H9 (cell line): ENCODE measurements around the gene GNPTAB. TPM values are rescaled to one million over a fixed set of nuclear protein-coding genes. Genes with fewer than 3 reads are reported as not detected.

Experiments
- DNase-seq: peaks from one replicate; pipeline ENCODE4 v3.0.0-alpha.2; 2017
- H2AFZ ChIP-seq: one replicate; pipeline ENCODE4 v1.6.1; 2013; ENCODE audit warnings: mild to moderate bottlenecking, low read length, control low read depth, moderate library complexity
- H2AK5ac ChIP-seq: 2 replicates; pipeline ENCODE4 v1.6.1; 2013; ENCODE audit warnings: low read length, control low read depth, mixed read lengths; ENCODE audit not compliant: insufficient read length
- H2BK120ac ChIP-seq: one replicate; pipeline ENCODE4 v1.6.1; 2013; ENCODE audit warnings: low read depth, mild to moderate bottlenecking, low read length, control low read depth, inconsistent platforms; ENCODE audit not compliant: poor library complexity, severe bottlenecking
- H2BK12ac ChIP-seq: 2 replicates; pipeline ENCODE4 v1.6.1; 2013; ENCODE audit warnings: low read length, control low read depth, mixed read lengths, low read depth; ENCODE audit not compliant: insufficient read length
- H2BK15ac ChIP-seq: 2 replicates; pipeline ENCODE4 v1.6.1; 2013; ENCODE audit warnings: low read depth, low read length, control low read depth
- H2BK20ac ChIP-seq: one replicate; pipeline ENCODE4 v1.6.1; 2013; ENCODE audit warnings: low read depth, mild to moderate bottlenecking, low read length, control low read depth, inconsistent platforms; ENCODE audit not compliant: poor library complexity, severe bottlenecking
- H2BK5ac ChIP-seq: 2 replicates; pipeline ENCODE4 v1.6.1; 2013; ENCODE audit warnings: low read length, control low read depth, mixed read lengths; ENCODE audit not compliant: insufficient read length
- H3K14ac ChIP-seq: 2 replicates; pipeline ENCODE4 v1.6.1; 2013; ENCODE audit warnings: low read length, control low read depth; ENCODE audit not compliant: insufficient read depth
- H3K18ac ChIP-seq: 2 replicates; pipeline ENCODE4 v1.6.1; 2013; ENCODE audit warnings: low read depth, mild to moderate bottlenecking, mixed read lengths, low read length, control low read depth; ENCODE audit not compliant: insufficient read length
- H3K23ac ChIP-seq: 2 replicates; pipeline ENCODE4 v1.6.1; 2013; ENCODE audit warnings: low read length, control low read depth, mixed read lengths, low read depth; ENCODE audit not compliant: insufficient read length
- H3K23me2 ChIP-seq: 2 replicates; pipeline ENCODE4 v1.6.1; 2013; ENCODE audit warnings: low read depth, mild to moderate bottlenecking, mixed read lengths, low read length, control low read depth; ENCODE audit not compliant: insufficient read length, poor library complexity, severe bottlenecking
- H3K27ac ChIP-seq: 2 replicates; pipeline ENCODE4 v1.5.1; 2013; ENCODE audit warnings: low read length, control low read depth, mixed read lengths, low read depth; ENCODE audit not compliant: insufficient read length
- H3K27me3 ChIP-seq: 2 replicates; pipeline ENCODE4 v1.6.1; 2013; ENCODE audit warnings: low read length, control low read depth, inconsistent platforms; ENCODE audit not compliant: insufficient read depth
- H3K4ac ChIP-seq: 2 replicates; pipeline ENCODE4 v1.6.1; 2013; ENCODE audit warnings: low read depth, mild to moderate bottlenecking, control low read depth, inconsistent platforms, low read length, moderate library complexity
- H3K4me1 ChIP-seq: 2 replicates; pipeline ENCODE4 v1.6.1; 2013; ENCODE audit warnings: low read length, control low read depth, inconsistent platforms; ENCODE audit not compliant: insufficient read depth
- H3K4me2 ChIP-seq: 2 replicates; pipeline ENCODE4 v1.6.1; 2013; ENCODE audit warnings: low read length, control low read depth, mixed read lengths; ENCODE audit not compliant: insufficient read length, insufficient read depth
- H3K56ac ChIP-seq: 2 replicates; pipeline ENCODE4 v1.6.1; 2013; ENCODE audit warnings: low read depth, mild to moderate bottlenecking, mixed read lengths, low read length, control low read depth; ENCODE audit not compliant: insufficient read length
- H3K79me1 ChIP-seq: 2 replicates; pipeline ENCODE4 v1.6.1; 2013; ENCODE audit warnings: low read depth, mild to moderate bottlenecking, moderate library complexity, low read length, control low read depth, inconsistent platforms; ENCODE audit not compliant: insufficient read depth, poor library complexity, severe bottlenecking
- H3K79me2 ChIP-seq: 2 replicates; pipeline ENCODE4 v1.6.1; 2013; ENCODE audit warnings: low read length, control low read depth, inconsistent platforms; ENCODE audit not compliant: insufficient read depth
- H3K9ac ChIP-seq: 2 replicates; pipeline ENCODE4 v1.6.1; 2013; ENCODE audit warnings: low read length, control low read depth, mixed read lengths; ENCODE audit not compliant: insufficient read length; ENCODE audit errors: extremely low read depth
- H3K9me3 ChIP-seq: one replicate; pipeline ENCODE4 v1.6.1; 2013; ENCODE audit warnings: low read depth, low read length, inconsistent platforms; ENCODE audit not compliant: control insufficient read depth
- H3T11ph ChIP-seq: one replicate; pipeline ENCODE4 v1.6.1; 2013; ENCODE audit warnings: mild to moderate bottlenecking, low read length, control low read depth, inconsistent platforms
- H4K20me1 ChIP-seq: one replicate; pipeline ENCODE4 v1.6.1; 2013; ENCODE audit not compliant: control insufficient read depth, insufficient read length, insufficient read depth
- H4K5ac ChIP-seq: 2 replicates; pipeline ENCODE4 v1.6.1; 2013; ENCODE audit warnings: low read depth, mild to moderate bottlenecking, mixed read lengths, low read length, control low read depth; ENCODE audit not compliant: insufficient read length
- H4K8ac ChIP-seq: replicated peaks from 2 replicates; pipeline ENCODE4 v1.6.1; 2013; ENCODE audit warnings: low read length, control low read depth, mixed read lengths, low read depth; ENCODE audit not compliant: insufficient read length
- H4K91ac ChIP-seq: 2 replicates; pipeline ENCODE4 v1.6.1; 2013; ENCODE audit warnings: low read depth, mild to moderate bottlenecking, moderate library complexity, mixed read lengths, low read length, control low read depth; ENCODE audit not compliant: insufficient read length
- H3K27ac Mint-ChIP-seq, 3 experiments: 2 replicates in 2 of 3; 3 replicates in 1 of 3; pipeline ENCODE4 v1.8.0; 2020 to 2021; ENCODE audit warnings: mixed read lengths in 3 of 3, mild to moderate bottlenecking in 1 of 3, moderate library complexity in 1 of 3
- H3K27me3 Mint-ChIP-seq: 2 replicates; pipeline ENCODE4 v1.8.0; 2021; ENCODE audit warnings: low read depth, mild to moderate bottlenecking, moderate library complexity, mixed read lengths
- H3K36me3 Mint-ChIP-seq, 3 experiments: 2 replicates in 2 of 3; 3 replicates in 1 of 3; pipeline ENCODE4 v1.8.0; 2020 to 2021; ENCODE audit warnings: low read depth in 3 of 3, mixed read lengths in 3 of 3; ENCODE audit not compliant: insufficient read depth in 1 of 3
- H3K4me1 Mint-ChIP-seq, 2 experiments: 2 replicates each; pipeline ENCODE4 v1.8.0; 2020; ENCODE audit warnings: mixed read lengths in 2 of 2
- H3K4me3 Mint-ChIP-seq, 2 experiments: 2 replicates in 1 of 2; 3 replicates in 1 of 2; pipeline ENCODE4 v1.8.0; 2020 to 2021; ENCODE audit warnings: mild to moderate bottlenecking in 2 of 2, mixed read lengths in 2 of 2, moderate library complexity in 1 of 2
- H3K9me3 Mint-ChIP-seq, 2 experiments: 2 replicates in 1 of 2; 3 replicates in 1 of 2; pipeline ENCODE4 v1.8.0; 2020; ENCODE audit warnings: mild to moderate bottlenecking in 2 of 2, mixed read lengths in 2 of 2, moderate library complexity in 1 of 2
- WGBS: extraction: QIAGEN DNeasy Blood & Tissue Kit; methylation state at CpG from one replicate; pipeline ENCODE4 v1.1.7; 2013; ENCODE audit warnings: missing lambda C conversion rate, low lambda C conversion rate, mixed read lengths; ENCODE audit not compliant: insufficient read length; ENCODE audit errors: extremely low coverage; 5-methylcytosine and 5-hydroxymethylcytosine counted together
- total RNA-seq: library from RNA; stranded (reverse); gene quantifications from 2 replicates; pipeline ENCODE4 v1.2.1, GENCODE V29; 2021
- TF ChIP-seq, protein P1 (sequence below): fragments of 200-600 bp; sonication (generic); conservative IDR thresholded peaks from 3 replicates; pipeline ENCODE4 v1.8.0; 2021; ENCODE audit warnings: antibody characterized with exemption, mild to moderate bottlenecking

Gene GNPTAB
- total RNA-seq, 1 experiment from 2014 or later: 44.3 TPM

DNA sequence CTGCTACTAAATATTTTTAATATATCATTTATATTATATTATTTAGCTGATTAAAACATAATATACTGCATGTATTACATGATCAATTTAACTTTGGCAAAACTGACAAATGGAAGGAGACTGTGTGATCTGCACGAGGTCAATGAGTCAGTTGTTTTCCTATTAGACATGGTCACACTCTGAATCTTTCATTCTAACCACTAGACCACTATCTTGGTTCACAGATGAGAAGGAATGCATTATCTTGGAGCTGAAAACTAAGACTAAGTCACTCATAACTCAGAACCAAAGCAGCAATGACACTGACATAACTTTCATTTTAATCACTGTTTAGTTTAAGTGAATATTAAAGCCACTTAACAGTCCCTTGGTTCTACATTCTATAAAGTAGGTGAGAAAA is 37.4 kb downstream of the GNPTAB start:
- Histone ChIP-seq H2AFZ (no peak overlapping the region), H3K23ac (no peak overlapping the region), H3K4ac (no peak overlapping the region), H2AK5ac (no peak overlapping the region), H3K9me3 (no peaks in the 10 kb centered on the region), H3K79me1 (peaks cover 2% of the 10 kb centered on the region), H2BK5ac (no peak overlapping the region), H3K14ac (no peak overlapping the region), H4K91ac (no peak overlapping the region), H3T11ph (no peak overlapping the region), H3K56ac (no peak overlapping the region), H3K4me1 (no peaks in the 10 kb centered on the region), H4K20me1 (no peaks in the 10 kb centered on the region), H3K23me2 (no peaks in the 10 kb centered on the region), H4K8ac (no peak overlapping the region), H3K79me2 (no peaks in the 10 kb centered on the region), H2BK15ac (no peak overlapping the region), H3K27me3 (no peaks in the 10 kb centered on the region), H2BK12ac (no peak overlapping the region), H2BK120ac (no peak overlapping the region), H3K9ac (no peak overlapping the region), H3K27ac (no peak overlapping the region), H2BK20ac (no peak overlapping the region), H4K5ac (no peak overlapping the region), H3K18ac (no peak overlapping the region), H3K4me2 (no peak overlapping the region)
- peaks cover 6 to 24% (median 22%) of the 10 kb centered on the region in 3 experiments; a peak in 5 of 7 replicates for H3K36me3 Mint-ChIP-seq
- TF ChIP-seq, protein P1, sequence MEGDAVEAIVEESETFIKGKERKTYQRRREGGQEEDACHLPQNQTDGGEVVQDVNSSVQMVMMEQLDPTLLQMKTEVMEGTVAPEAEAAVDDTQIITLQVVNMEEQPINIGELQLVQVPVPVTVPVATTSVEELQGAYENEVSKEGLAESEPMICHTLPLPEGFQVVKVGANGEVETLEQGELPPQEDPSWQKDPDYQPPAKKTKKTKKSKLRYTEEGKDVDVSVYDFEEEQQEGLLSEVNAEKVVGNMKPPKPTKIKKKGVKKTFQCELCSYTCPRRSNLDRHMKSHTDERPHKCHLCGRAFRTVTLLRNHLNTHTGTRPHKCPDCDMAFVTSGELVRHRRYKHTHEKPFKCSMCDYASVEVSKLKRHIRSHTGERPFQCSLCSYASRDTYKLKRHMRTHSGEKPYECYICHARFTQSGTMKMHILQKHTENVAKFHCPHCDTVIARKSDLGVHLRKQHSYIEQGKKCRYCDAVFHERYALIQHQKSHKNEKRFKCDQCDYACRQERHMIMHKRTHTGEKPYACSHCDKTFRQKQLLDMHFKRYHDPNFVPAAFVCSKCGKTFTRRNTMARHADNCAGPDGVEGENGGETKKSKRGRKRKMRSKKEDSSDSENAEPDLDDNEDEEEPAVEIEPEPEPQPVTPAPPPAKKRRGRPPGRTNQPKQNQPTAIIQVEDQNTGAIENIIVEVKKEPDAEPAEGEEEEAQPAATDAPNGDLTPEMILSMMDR: no peak
- no peak overlapping the region for H3K27ac Mint-ChIP-seq
- no CpG with 5 or more reads among the region's 1 CpG for WGBS
- H3K27me3 Mint-ChIP-seq: no peaks in the 10 kb centered on the region
- H3K4me3 Mint-ChIP-seq: no peak overlapping the region
- peaks cover 6 to 8% of the 10 kb centered on the region in 2 experiments for H3K4me1 Mint-ChIP-seq
- DNase-seq: no peak
- H3K9me3 Mint-ChIP-seq: no peaks in the 10 kb centered on the region
